DND-41 (cell line): Measurements from ENCODE around the gene CEBPE.

Experiments used
- ATAC-seq: fragments of 200-7000 bp; cut with Tn5 transposase; 3 replicates; pipeline ENCODE4 v1.9.1; 2021; ENCODE audit warnings: low read depth; ENCODE audit not compliant: insufficient read depth
- DNase-seq: peaks from one replicate; pipeline ENCODE4 v3.0.0-alpha.2; 2020
- H2AFZ ChIP-seq: 2 replicates; pipeline ENCODE4 v1.6.0; 2012; ENCODE audit warnings: low read depth, low read length
- H3K27ac ChIP-seq: 2 replicates; pipeline ENCODE4 v1.5.1; 2012; ENCODE audit warnings: low read length, inconsistent platforms
- H3K27me3 ChIP-seq: fragments of 200-600 bp; sonication (generic); 2 replicates; pipeline ENCODE4 v1.6.0; 2012; ENCODE audit warnings: low read length, mild to moderate bottlenecking, inconsistent platforms; ENCODE audit not compliant: insufficient read depth, poor library complexity
- H3K36me3 ChIP-seq: 2 replicates; pipeline ENCODE4 v1.5.1; 2012; ENCODE audit warnings: low read length, inconsistent platforms; ENCODE audit not compliant: insufficient read depth
- H3K4me1 ChIP-seq: 2 replicates; pipeline ENCODE4 v1.5.1; 2012; ENCODE audit warnings: mild to moderate bottlenecking, low read length; ENCODE audit not compliant: insufficient read depth
- H3K4me2 ChIP-seq: 2 replicates; pipeline ENCODE4 v1.6.0; 2012; ENCODE audit warnings: mild to moderate bottlenecking, moderate library complexity, low read length, inconsistent platforms; ENCODE audit not compliant: insufficient read depth
- H3K4me3 ChIP-seq, 2 experiments: fragments of 200-600 bp in 1 of 2; shearing (Covaris generic) in 1 of 2; 2 replicates each; pipeline ENCODE4 v1.5.1; 2012 to 2016; ENCODE audit warnings: inconsistent platforms in 2 of 2, low read length in 2 of 2, mild to moderate bottlenecking in 2 of 2, low read depth in 1 of 2, moderate library complexity in 1 of 2
- H3K79me2 ChIP-seq: 2 replicates; pipeline ENCODE4 v1.6.0; 2012; ENCODE audit warnings: low read length, inconsistent platforms; ENCODE audit not compliant: insufficient read depth
- H3K9ac ChIP-seq: 2 replicates; pipeline ENCODE4 v1.6.0; 2012; ENCODE audit warnings: low read depth, mild to moderate bottlenecking, inconsistent platforms, low read length, moderate library complexity
- H3K9me3 ChIP-seq: 2 replicates; pipeline ENCODE4 v1.5.1; 2012; ENCODE audit warnings: low read length, moderate library complexity, mild to moderate bottlenecking, inconsistent platforms; ENCODE audit not compliant: insufficient read depth, severe bottlenecking
- H4K20me1 ChIP-seq: 2 replicates; pipeline ENCODE4 v1.6.0; 2012; ENCODE audit warnings: low read length; ENCODE audit not compliant: insufficient read depth
- CTCF ChIP-seq: IDR thresholded peaks from 2 replicates; pipeline ENCODE4 v1.5.1; 2012; ENCODE audit warnings: borderline replicate concordance, low read length, moderate library complexity, mild to moderate bottlenecking; ENCODE audit not compliant: poor library complexity, severe bottlenecking; ENCODE audit errors: extremely low read depth
- EZH2 ChIP-seq: IDR thresholded peaks from 3 replicates; pipeline ENCODE4 v1.6.1; 2012; ENCODE audit warnings: borderline replicate concordance, low read depth, mild to moderate bottlenecking, moderate library complexity, low read length, inconsistent platforms; ENCODE audit not compliant: severe bottlenecking

The CEBPE gene

GRCh38 chr14:23103581-23103980 is 15.5 kb downstream of the CEBPE start:
- no peak for DNase-seq
- Histone ChIP-seq H3K27me3 (peaks cover 10% of the 10 kb centered on the region), H3K79me2 (no peaks in the 10 kb centered on the region), H3K9me3 (no peaks in the 10 kb centered on the region), H3K9ac (no peak overlapping the region), H3K4me2 (no peak overlapping the region), H3K4me3 (no peak overlapping the region), H4K20me1 (no peaks in the 10 kb centered on the region; the same call in 1 of the 2 replicates), H3K4me1 (no peaks in the 10 kb centered on the region), H3K27ac (no peak overlapping the region), H3K36me3 (no peaks in the 10 kb centered on the region), H2AFZ (no peak overlapping the region)
- ATAC-seq = no peak
- no peak for TF ChIP-seq CTCF
- no peak for TF ChIP-seq EZH2

GRCh38 chr14:23102801-23103200 is 16.3 kb downstream of the CEBPE start:
- TF ChIP-seq CTCF = no peak
- TF ChIP-seq EZH2 = no peak
- no peak overlapping the region for H3K4me2 ChIP-seq
- no peak overlapping the region for H2AFZ ChIP-seq
- no peak overlapping the region for H3K27ac ChIP-seq
- H3K79me2 ChIP-seq = peaks cover 7% of the 10 kb centered on the region
- DNase-seq = no peak
- no peak overlapping the region for H3K4me3 ChIP-seq
- H3K9me3 ChIP-seq = no peaks in the 10 kb centered on the region
- peaks cover 6% of the 10 kb centered on the region for H3K36me3 ChIP-seq
- peaks cover 5% of the 10 kb centered on the region; the same call in 1 of the 2 replicates for H4K20me1 ChIP-seq
- ATAC-seq = no peak
- H3K4me1 ChIP-seq = no peaks in the 10 kb centered on the region; the same call in 1 of the 2 replicates
- no peak overlapping the region for H3K9ac ChIP-seq
- H3K27me3 ChIP-seq = peaks cover 10% of the 10 kb centered on the region

GRCh38 chr14:23101986-23102625 is 16.9 kb downstream of the CEBPE start:
- no peak overlapping the region for H3K4me3 ChIP-seq
- H3K27me3 ChIP-seq = peaks cover 10% of the 10 kb centered on the region
- peaks cover 9% of the 10 kb centered on the region for H4K20me1 ChIP-seq
- no peaks in the 10 kb centered on the region for H3K9me3 ChIP-seq
- H3K4me2 ChIP-seq = no peak overlapping the region
- H3K79me2 ChIP-seq = peaks cover 14% of the 10 kb centered on the region
- peaks cover 5% of the 10 kb centered on the region for H3K4me1 ChIP-seq
- no peak overlapping the region for H3K9ac ChIP-seq
- TF ChIP-seq CTCF = no peak
- TF ChIP-seq EZH2 = no peak
- no peak overlapping the region for H3K27ac ChIP-seq
- ATAC-seq (no peak), DNase-seq (no peak)
- peaks cover 10% of the 10 kb centered on the region for H3K36me3 ChIP-seq
- no peak overlapping the region for H2AFZ ChIP-seq
